ENCODE data around the gene IL17REL. TPM values are rescaled to one million over a fixed set of nuclear protein-coding genes. Genes with fewer than 3 reads are reported as not detected.

Gene IL17REL
- total RNA-seq, 4 donors from 2014 or later, result not detected

- no peak overlapping the region for H3K4me3 ChIP-seq
- intact Hi-C loops (cut with DNase I; ENCODE audit: low total_unique reads), result no loop called here
- no peaks in the 10 kb centered on the region for H3K9me3 ChIP-seq
- DNase-seq (peak in 1 of 2 donors; percentile 8), ATAC-seq (no peak)
- peaks cover 0 to 12% (median 9%) of the 10 kb centered on the region in 3 donors for H3K27me3 ChIP-seq
- no peak overlapping the region for H3K27ac ChIP-seq
- H3K4me1 ChIP-seq, result peaks cover 0 to 4% of the 10 kb centered on the region in 2 donors
- TF ChIP-seq POLR2A (IDR thresholded peaks at IDR 0.05) (no peak), CTCF (IDR thresholded peaks at IDR 0.05 in 4 of 5, conservative IDR thresholded peaks at IDR 0.05 in 1 of 5) (no peak)
- no peaks in the 10 kb centered on the region for H3K36me3 ChIP-seq
- in situ Hi-C loops (cut with MboI; ENCODE audit: low sequenced_read_pairs in 4 of 4), result no loop called here
These were observed 17.6 kb downstream of the IL17REL start for GRCh38 chr22:49995041-49995360.

GRCh38 chr22:49994361-49995040, 18.1 kb downstream of the IL17REL start:
- ATAC-seq (no peak), DNase-seq (peak in 1 of 2 donors; percentile 10)
- Histone ChIP-seq H3K4me3 (no peak overlapping the region), H3K36me3 (no peaks in the 10 kb centered on the region), H3K4me1 (peaks cover 0 to 4% of the 10 kb centered on the region in 2 donors), H3K27ac (no peak overlapping the region), H3K9me3 (no peaks in the 10 kb centered on the region), H3K27me3 (peaks cover 0 to 9% (median 5%) of the 10 kb centered on the region in 3 donors)
- in situ Hi-C loops (cut with MboI; ENCODE audit: low sequenced_read_pairs in 4 of 4), result loop anchor here in 1 of 4 donors (5.0 kb wide), 1 partner anchor 62 kb away; no protein-coding TSS in a partner anchor
- TF ChIP-seq CTCF (IDR thresholded peaks at IDR 0.05 in 4 of 5, conservative IDR thresholded peaks at IDR 0.05 in 1 of 5), result no peak
- TF ChIP-seq POLR2A (IDR thresholded peaks at IDR 0.05), result no peak
- intact Hi-C loops (cut with DNase I; ENCODE audit: low total_unique reads), result loop anchor here (5.0 kb wide), 1 partner anchor 38 kb away; no protein-coding TSS in a partner anchor

DNA sequence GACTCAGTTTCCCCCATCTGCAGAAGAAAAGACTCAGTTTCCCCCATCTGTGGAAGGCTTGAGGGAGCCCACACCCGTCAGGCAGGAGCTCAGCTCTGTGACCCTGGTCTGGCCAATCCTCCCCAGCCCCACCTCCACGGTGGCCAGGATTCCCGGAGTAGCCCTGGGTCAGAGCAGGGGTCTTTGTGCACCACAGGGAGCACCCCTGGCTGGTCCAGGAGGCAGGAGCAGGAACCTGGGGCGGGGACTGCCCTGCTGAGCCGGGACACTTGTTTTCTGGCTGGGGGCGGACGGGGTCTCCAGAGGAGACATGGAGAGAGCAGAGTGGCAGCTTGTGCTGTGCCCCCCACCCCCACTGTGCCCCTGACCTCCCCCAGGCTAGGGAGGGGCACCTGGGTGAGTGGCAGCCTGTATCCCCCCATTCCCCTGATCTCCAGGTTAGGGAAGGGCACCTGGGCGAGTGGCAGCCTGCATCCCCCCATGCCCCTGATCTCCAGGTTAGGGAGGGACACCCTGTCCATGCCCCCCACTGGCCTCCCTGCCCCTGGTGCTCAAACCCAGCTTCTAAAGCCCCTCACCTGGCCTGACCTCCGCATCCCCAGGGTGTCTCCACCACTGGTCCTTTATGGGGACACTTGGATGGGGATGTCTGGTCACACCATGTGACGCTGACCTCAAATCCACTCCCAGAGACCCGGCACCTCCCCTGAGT, 18.8 kb downstream of the IL17REL start:
- no peak for ATAC-seq
- DNase-seq, result peak in 1 of 2 donors; percentile 10
- peak in 1 of 5 experiments; percentile 6 for TF ChIP-seq CTCF (IDR thresholded peaks at IDR 0.05 in 4 of 5, conservative IDR thresholded peaks at IDR 0.05 in 1 of 5)
- no peak for TF ChIP-seq POLR2A (IDR thresholded peaks at IDR 0.05)
- in situ Hi-C loops (cut with MboI; ENCODE audit: low sequenced_read_pairs in 4 of 4), result loop anchor here in 1 of 4 donors (5.0 kb wide), 1 partner anchor 62 kb away; no protein-coding TSS in a partner anchor
- Histone ChIP-seq H3K4me1 (peaks cover 0 to 4% of the 10 kb centered on the region in 2 donors), H3K4me3 (no peak overlapping the region), H3K27me3 (peaks cover 0 to 3% (median 0%) of the 10 kb centered on the region in 3 donors), H3K9me3 (no peaks in the 10 kb centered on the region), H3K27ac (no peak overlapping the region), H3K36me3 (no peaks in the 10 kb centered on the region)
- intact Hi-C loops (cut with DNase I; ENCODE audit: low total_unique reads), result loop anchor here (1.0 to 5.0 kb wide), 2 partner anchors 38 to 64 kb away; no protein-coding TSS in a partner anchor

DNA sequence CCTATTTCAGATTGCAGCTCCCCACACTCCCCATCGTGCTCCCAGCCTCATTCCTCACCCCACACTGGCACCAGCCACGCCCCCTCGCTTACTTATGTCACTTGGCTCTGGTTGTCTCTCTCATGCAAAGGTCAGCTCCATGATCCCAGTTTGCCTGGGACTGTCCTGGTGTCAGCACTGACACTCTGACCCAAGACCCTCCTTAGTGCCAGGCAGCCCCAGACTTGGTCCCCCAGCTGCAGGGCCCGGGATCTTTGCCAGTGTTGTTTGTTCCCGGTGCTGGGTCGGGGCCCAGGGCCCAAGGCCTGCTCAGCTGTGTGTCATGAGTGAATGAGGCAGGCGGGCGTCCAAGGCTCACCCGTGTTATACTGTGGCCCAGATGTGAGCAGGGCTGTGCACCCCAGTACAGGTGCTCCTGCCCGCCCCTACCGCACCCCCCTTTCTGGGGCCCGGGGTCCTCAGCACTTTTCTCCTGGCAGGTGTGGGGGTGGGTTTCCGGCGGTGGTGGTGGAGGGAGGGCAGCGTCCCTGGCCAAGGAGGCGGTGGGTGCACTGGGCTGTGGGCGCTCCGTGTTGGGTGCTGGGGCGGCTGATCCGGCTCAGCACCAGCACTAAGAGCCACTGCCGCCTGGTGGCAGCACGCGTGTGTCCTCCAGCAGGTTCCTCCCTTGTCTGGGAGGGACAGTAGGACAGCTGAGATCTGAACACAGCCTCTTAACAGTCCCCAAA, 19.5 kb downstream of the IL17REL start:
- DNase-seq, result peak in 1 of 2 donors; percentile 62
- TF ChIP-seq CTCF (IDR thresholded peaks at IDR 0.05 in 4 of 5, conservative IDR thresholded peaks at IDR 0.05 in 1 of 5) (peak; percentile 70 to 89 (median 85)), POLR2A (IDR thresholded peaks at IDR 0.05) (no peak)
- Histone ChIP-seq H3K27ac (no peak overlapping the region), H3K9me3 (no peaks in the 10 kb centered on the region), H3K36me3 (no peaks in the 10 kb centered on the region), H3K4me1 (peaks cover 0 to 4% of the 10 kb centered on the region in 2 donors), H3K27me3 (no peaks in the 10 kb centered on the region), H3K4me3 (no peak overlapping the region)
- in situ Hi-C loops (cut with MboI; ENCODE audit: low sequenced_read_pairs in 4 of 4), result loop anchor here in 1 of 4 donors (5.0 kb wide), 1 partner anchor 61 kb away; no protein-coding TSS in a partner anchor
- ATAC-seq, result peak; percentile 87 to 92
- intact Hi-C loops (cut with DNase I; ENCODE audit: low total_unique reads), result loop anchor here (1.0 to 5.0 kb wide), 2 partner anchors 39 to 63 kb away; no protein-coding TSS in a partner anchor
